HL-60/S4 treated with phorbol 12-myristate 13-acetate at 8.2 ng/mL for 4 days and 3 days (cell line): ENCODE data around the gene USP34.
"Not testable (repeated sequence)": the region's sequence is repeated elsewhere in the genome, so short reads cannot be mapped to it uniquely, and the experiment has no call there.

ENCODE experiments used
- in situ Hi-C: fragments of 300-500 bp; cut with MboI; formaldehyde crosslinking; loops from 2 replicates; pipeline ENCODE4 v1.15.0; 2022; ENCODE audit warnings: low sequenced_read_pairs

USP34 gene

GRCh38 chr2:61465045-61465444, 5.8 kb downstream of the USP34 start:
- in situ Hi-C loops: no loop called here

- in situ Hi-C loops: no loop called here
Observed at GRCh38 chr2:61463769-61464475, 7.0 kb downstream of the USP34 start.

GRCh38 chr2:61461404-61461803, 9.5 kb downstream of the USP34 start:
- in situ Hi-C loops: no loop called here

GRCh38 chr2:61460163-61460562, 10.7 kb downstream of the USP34 start:
- in situ Hi-C loops: no loop called here

- in situ Hi-C loops: no loop called here
Observed at GRCh38 chr2:61456746-61457420, 14.0 kb downstream of the USP34 start.

GRCh38 chr2:61456070-61456745, 14.7 kb downstream of the USP34 start:
- in situ Hi-C loops: no loop called here

- in situ Hi-C loops: not testable (repeated sequence)
Observed at GRCh38 chr2:61454972-61455371, 15.9 kb downstream of the USP34 start.

GRCh38 chr2:61454383-61454782, 16.5 kb downstream of the USP34 start:
- in situ Hi-C loops: no loop called here

GRCh38 chr2:61452392-61452791, 18.5 kb downstream of the USP34 start:
- in situ Hi-C loops: no loop called here

- in situ Hi-C loops: no loop called here
Observed at GRCh38 chr2:61451178-61451577, 19.7 kb downstream of the USP34 start.

- in situ Hi-C loops: no loop called here
Observed at GRCh38 chr2:61450144-61450543, 20.7 kb downstream of the USP34 start.

- in situ Hi-C loops: no loop called here
Observed at GRCh38 chr2:61448229-61448628, 22.7 kb downstream of the USP34 start.

GRCh38 chr2:61446971-61447370, 23.9 kb downstream of the USP34 start:
- in situ Hi-C loops: not testable (repeated sequence)

GRCh38 chr2:61443342-61444041, 27.4 kb downstream of the USP34 start:
- in situ Hi-C loops: no loop called here

- in situ Hi-C loops: no loop called here
Observed at GRCh38 chr2:61439241-61440002, 31.5 kb downstream of the USP34 start.

- in situ Hi-C loops: no loop called here
Observed at GRCh38 chr2:61438670-61439069, 32.2 kb downstream of the USP34 start.

- in situ Hi-C loops: no loop called here
Observed at GRCh38 chr2:61437170-61437569, 33.7 kb downstream of the USP34 start.

GRCh38 chr2:61436092-61436491, 34.8 kb downstream of the USP34 start:
- in situ Hi-C loops: no loop called here

- in situ Hi-C loops: no loop called here
Observed at GRCh38 chr2:61435291-61435690, 35.6 kb downstream of the USP34 start.

GRCh38 chr2:61434314-61434713, 36.6 kb downstream of the USP34 start:
- in situ Hi-C loops: no loop called here

GRCh38 chr2:61433606-61434005, 37.3 kb downstream of the USP34 start:
- in situ Hi-C loops: no loop called here
